Stimulated activated naive CD8-positive, alpha-beta T cell treated with anti-CD3 and anti-CD28 coated beads, Interleukin-15, Interleukin-2, amounts not matched to agents 100 ng/mL and 50 ng/mL, for 24 hours (primary cell): Measurements from ENCODE around the gene MORC4.

ENCODE experiments used
- H3K27ac Mint-ChIP-seq: one replicate; pipeline ENCODE4 v1.8.0; 2021; ENCODE audit warnings: mild to moderate bottlenecking, mixed read lengths
- H3K27me3 Mint-ChIP-seq: one replicate; pipeline ENCODE4 v1.8.0; 2021; ENCODE audit warnings: mixed read lengths
- H3K36me3 Mint-ChIP-seq: one replicate; pipeline ENCODE4 v1.8.0; 2021; ENCODE audit warnings: low read depth, mixed read lengths
- H3K4me1 Mint-ChIP-seq: one replicate; pipeline ENCODE4 v1.8.0; 2021; ENCODE audit warnings: low read depth, mixed read lengths
- H3K4me3 Mint-ChIP-seq: one replicate; pipeline ENCODE4 v1.8.0; 2021; ENCODE audit warnings: mild to moderate bottlenecking, mixed read lengths
- H3K9me3 Mint-ChIP-seq: one replicate; pipeline ENCODE4 v1.8.0; 2021; ENCODE audit warnings: mixed read lengths

MORC4 gene

GRCh38 chrX:107000013-107000515 is at the start of gene MORC4:
TSS of gene MORC4 (minus strand) at chrX:107000212. CDS start at chrX:106999969, 243 bp downstream.
- Mint-ChIP-seq H3K36me3 (no peaks in the 10 kb centered on the region), H3K27me3 (no peaks in the 10 kb centered on the region), H3K27ac (no peak within 1 kb of the TSS), H3K4me1 (peaks cover 7% of the 10 kb centered on the region), H3K4me3 (peak within 1 kb of the TSS; percentile 80), H3K9me3 (no peaks in the 10 kb centered on the region)

- Mint-ChIP-seq H3K9me3 (no peaks in the 10 kb centered on the region), H3K27ac (no peak overlapping the region), H3K36me3 (no peaks in the 10 kb centered on the region)
Measured at GRCh38 chrX:107047622-107048021, 47.6 kb upstream of the MORC4 start.

GRCh38 chrX:107029752-107030151 is 29.7 kb upstream of the MORC4 start:
- no peaks in the 10 kb centered on the region for H3K36me3 Mint-ChIP-seq

More at GRCh38 chrX:107047622-107048021, 47.6 kb upstream of the MORC4 start:
- H3K4me1 Mint-ChIP-seq, result no peaks in the 10 kb centered on the region
- peaks cover 8% of the 10 kb centered on the region for H3K27me3 Mint-ChIP-seq
- H3K4me3 Mint-ChIP-seq, result no peak overlapping the region

GRCh38 chrX:107025545-107025944 is 25.5 kb upstream of the MORC4 start:
- Mint-ChIP-seq H3K9me3 (no peaks in the 10 kb centered on the region), H3K4me1 (no peaks in the 10 kb centered on the region), H3K27me3 (no peaks in the 10 kb centered on the region), H3K4me3 (no peak overlapping the region), H3K36me3 (no peaks in the 10 kb centered on the region), H3K27ac (no peak overlapping the region)

More at GRCh38 chrX:107029752-107030151, 29.7 kb upstream of the MORC4 start:
- no peak overlapping the region for H3K4me3 Mint-ChIP-seq
- no peaks in the 10 kb centered on the region for H3K4me1 Mint-ChIP-seq
- no peaks in the 10 kb centered on the region for H3K9me3 Mint-ChIP-seq
- peaks cover 4% of the 10 kb centered on the region for H3K27me3 Mint-ChIP-seq
- no peak overlapping the region for H3K27ac Mint-ChIP-seq

- H3K4me3 Mint-ChIP-seq, result no peak overlapping the region
- no peak overlapping the region for H3K27ac Mint-ChIP-seq
- H3K9me3 Mint-ChIP-seq, result no peaks in the 10 kb centered on the region
- H3K36me3 Mint-ChIP-seq, result no peaks in the 10 kb centered on the region
- no peaks in the 10 kb centered on the region for H3K27me3 Mint-ChIP-seq
- no peaks in the 10 kb centered on the region for H3K4me1 Mint-ChIP-seq
Measured at GRCh38 chrX:107014936-107015335, 14.9 kb upstream of the MORC4 start.

GRCh38 chrX:107008034-107008433 is 8.0 kb upstream of the MORC4 start:
- no peaks in the 10 kb centered on the region for H3K9me3 Mint-ChIP-seq
- H3K4me3 Mint-ChIP-seq, result no peak overlapping the region
- H3K27me3 Mint-ChIP-seq, result no peaks in the 10 kb centered on the region
- no peak overlapping the region for H3K27ac Mint-ChIP-seq
- H3K4me1 Mint-ChIP-seq, result no peaks in the 10 kb centered on the region
- H3K36me3 Mint-ChIP-seq, result no peaks in the 10 kb centered on the region

- Mint-ChIP-seq H3K27me3 (no peaks in the 10 kb centered on the region), H3K4me1 (peaks cover 7% of the 10 kb centered on the region)
Measured at GRCh38 chrX:106999002-106999975, 723 bp downstream of the MORC4 start.

GRCh38 chrX:106997611-106998010 is 2.4 kb downstream of the MORC4 start:
- Mint-ChIP-seq H3K27me3 (no peaks in the 10 kb centered on the region), H3K27ac (no peak overlapping the region), H3K36me3 (no peaks in the 10 kb centered on the region), H3K4me3 (no peak overlapping the region), H3K4me1 (peaks cover 7% of the 10 kb centered on the region), H3K9me3 (no peaks in the 10 kb centered on the region)

More at GRCh38 chrX:106999002-106999975, 723 bp downstream of the MORC4 start:
- no peaks in the 10 kb centered on the region for H3K36me3 Mint-ChIP-seq
- peak overlapping the region; percentile 80 for H3K4me3 Mint-ChIP-seq
- no peaks in the 10 kb centered on the region for H3K9me3 Mint-ChIP-seq
- no peak overlapping the region for H3K27ac Mint-ChIP-seq

GRCh38 chrX:106995678-106996077 is 4.3 kb downstream of the MORC4 start:
- Mint-ChIP-seq H3K27ac (no peak overlapping the region), H3K9me3 (no peaks in the 10 kb centered on the region), H3K4me3 (no peak overlapping the region), H3K4me1 (peaks cover 7% of the 10 kb centered on the region), H3K36me3 (peaks cover 5% of the 10 kb centered on the region), H3K27me3 (no peaks in the 10 kb centered on the region)

- Mint-ChIP-seq H3K27me3 (no peaks in the 10 kb centered on the region), H3K36me3 (peaks cover 10% of the 10 kb centered on the region), H3K9me3 (no peaks in the 10 kb centered on the region), H3K4me3 (no peak overlapping the region), H3K4me1 (peaks cover 8% of the 10 kb centered on the region), H3K27ac (no peak overlapping the region)
Measured at GRCh38 chrX:106987488-106987887, 12.5 kb downstream of the MORC4 start.

- Mint-ChIP-seq H3K4me1 (no peaks in the 10 kb centered on the region), H3K27me3 (no peaks in the 10 kb centered on the region), H3K36me3 (peaks cover 6% of the 10 kb centered on the region), H3K27ac (no peak overlapping the region), H3K4me3 (no peak overlapping the region), H3K9me3 (no peaks in the 10 kb centered on the region)
Measured at GRCh38 chrX:106980952-106981626, 18.9 kb downstream of the MORC4 start.

- Mint-ChIP-seq H3K9me3 (no peaks in the 10 kb centered on the region), H3K27me3 (no peaks in the 10 kb centered on the region), H3K4me1 (no peaks in the 10 kb centered on the region), H3K27ac (no peak overlapping the region), H3K4me3 (no peak overlapping the region), H3K36me3 (peaks cover 4% of the 10 kb centered on the region)
Measured at GRCh38 chrX:106976416-106976815, 23.6 kb downstream of the MORC4 start.

- Mint-ChIP-seq H3K27me3 (no peaks in the 10 kb centered on the region), H3K27ac (no peak overlapping the region), H3K9me3 (no peaks in the 10 kb centered on the region), H3K36me3 (peaks cover 22% of the 10 kb centered on the region), H3K4me3 (no peak overlapping the region), H3K4me1 (no peaks in the 10 kb centered on the region)
Measured at GRCh38 chrX:106973433-106974149, 26.4 kb downstream of the MORC4 start.

GRCh38 chrX:106972896-106973295 is 27.1 kb downstream of the MORC4 start:
- H3K27ac Mint-ChIP-seq, result no peak overlapping the region
- no peaks in the 10 kb centered on the region for H3K4me1 Mint-ChIP-seq
- no peaks in the 10 kb centered on the region for H3K27me3 Mint-ChIP-seq
- H3K9me3 Mint-ChIP-seq, result no peaks in the 10 kb centered on the region
- H3K4me3 Mint-ChIP-seq, result no peak overlapping the region
- peaks cover 27% of the 10 kb centered on the region for H3K36me3 Mint-ChIP-seq
